Right lobe of liver (tissue), 6 donors: ENCODE results near the gene ATP5F1B. TPM values are rescaled to one million over a fixed set of nuclear protein-coding genes. Genes with fewer than 3 reads are reported as not detected.
A peak's percentile ranks its signal among the peaks of the same experiment; 100 is the strongest.
"Not testable (repeated sequence)": the region's sequence is repeated elsewhere in the genome, so short reads cannot be mapped to it uniquely, and the experiment has no call there.

Source experiments
- ATAC-seq, 4 donors: fragments of 200-7000 bp; cut with Tn5 transposase; one replicate each; pipeline ENCODE4 v1.9.1; 2020; ENCODE audit warnings: mild to moderate bottlenecking in 4 of 4, moderate library complexity in 4 of 4
- DNase-seq, 3 donors: peaks; one replicate each; pipeline ENCODE4 v3.0.0-alpha.2; 2020
- H3K27ac ChIP-seq, 3 donors: fragments of 200-600 bp; one replicate each; pipeline ENCODE4 v1.8.0; 2022
- H3K27me3 ChIP-seq, 2 donors: fragments of 200-600 bp; one replicate each; pipeline ENCODE4 v1.8.0; 2022
- H3K36me3 ChIP-seq, 4 donors: fragments of 200-600 bp; sonication (generic) in 1 of 4; one replicate each; pipeline versions ENCODE4 v1.5.1 to v1.8.0; 2017 to 2022; ENCODE audit warnings: control low read depth in 1 of 4
- H3K4me1 ChIP-seq, 4 donors: fragments of 200-600 bp; sonication (generic) in 1 of 4; one replicate each; pipeline versions ENCODE4 v1.5.1 to v1.8.0; 2017 to 2022; ENCODE audit warnings: control low read depth in 1 of 4
- H3K4me3 ChIP-seq, 3 donors: fragments of 200-600 bp; one replicate each; pipeline ENCODE4 v1.8.0; 2022
- H3K9me3 ChIP-seq, 4 donors: fragments of 200-600 bp; sonication (generic) in 1 of 4; one replicate each; pipeline versions ENCODE4 v1.5.1 to v1.8.0; 2017 to 2022; ENCODE audit warnings: control low read depth in 1 of 4
- CTCF ChIP-seq, 4 donors: fragments of 200-600 bp in 3 of 4; fragments of 450-650 bp in 1 of 4; IDR thresholded peaks; one replicate each; pipeline versions ENCODE4 v1.5.1 to v1.8.0; 2016 to 2022; ENCODE audit warnings: antibody characterized with exemption in 4 of 4, mild to moderate bottlenecking in 2 of 4
- POLR2A ChIP-seq: fragments of 450-650 bp; IDR thresholded peaks from one replicate; pipeline ENCODE4 v1.6.1; 2017; ENCODE audit warnings: antibody characterized with exemption, mild to moderate bottlenecking
- WGBS: methylation state at CpG from one replicate; pipeline ENCODE4 v1.1.6; 2018; ENCODE audit warnings: low coverage, low lambda C conversion rate; ENCODE audit not compliant: insufficient coverage; ENCODE audit errors: missing lambda C conversion rate; 5-methylcytosine and 5-hydroxymethylcytosine counted together
- intact Hi-C, 2 donors: fragments of 100-400 bp; cut with DNase I; formaldehyde crosslinking; loops; one replicate each; pipeline versions ENCODE4 v1.11.2 to v1.14.1; 2022
- total RNA-seq, 6 experiments: library from RNA; depleted of rRNA in 2 of 6; stranded (reverse); fragments of >200 nt in 2 of 6; fragmentation: NEBNext Ultra II Directional in 3 of 6; extraction: Animal tissue kit (Norgen Biotek cat#: 25700) in 3 of 6; gene quantifications; one replicate each; pipeline versions ENCODE4 v1.1.0 to v1.2.4, GENCODE V29; 2016 to 2023
- donor health status: DM: no; HTN: yes; CAD: no.
- donor health status: DM: no; HTN: no; CAD: no.
- donor health status: DM: no; HTN: no; CAD: no.
- donor health status: DM: no; HTN: yes; CAD: no.
- donor health status: DM: no; HTN: yes; CAD: no.

The ATP5F1B gene
- total RNA-seq, 6 experiments from 2014 or later = 346 to 535 (median 362) TPM

GRCh38 chr12:56657416-56658379 is 11.9 kb upstream of the ATP5F1B start:
- ATAC-seq = peak in 1 of 4 donors; percentile 83
- WGBS = 62% methylated on average over 4 of the region's 7 CpGs
- no peak overlapping the region for H3K4me3 ChIP-seq
- no peak for DNase-seq
- H3K36me3 ChIP-seq = no peaks in the 10 kb centered on the region
- H3K27me3 ChIP-seq = no peaks in the 10 kb centered on the region
- TF ChIP-seq POLR2A (no peak), CTCF (IDR thresholded peaks at IDR 0.05) (no peak)
- H3K4me1 ChIP-seq = no peaks in the 10 kb centered on the region
- no peak overlapping the region for H3K27ac ChIP-seq
- no peaks in the 10 kb centered on the region for H3K9me3 ChIP-seq
- intact Hi-C loops = no loop called here

- DNase-seq, ATAC-seq, intact Hi-C loops, H3K4me1 ChIP-seq, H3K27ac ChIP-seq, H3K36me3 ChIP-seq, H3K9me3 ChIP-seq, H3K27me3 ChIP-seq, H3K4me3 ChIP-seq: not testable (repeated sequence)
- WGBS = 76% methylated on average over 4 of the region's 5 CpGs
Measured at GRCh38 chr12:56653781-56654180, 8.0 kb upstream of the ATP5F1B start.

- H3K4me3 ChIP-seq, intact Hi-C loops, H3K9me3 ChIP-seq, H3K27me3 ChIP-seq, DNase-seq, ATAC-seq, H3K27ac ChIP-seq: not testable (repeated sequence)
- Histone ChIP-seq H3K36me3 (peaks cover 9 to 17% (median 14%) of the 10 kb centered on the region in 4 donors), H3K4me1 (peaks cover 0 to 22% (median 6%) of the 10 kb centered on the region in 4 donors)
- 68% methylated on average over 4 of the region's 9 CpGs for WGBS
Measured at GRCh38 chr12:56648023-56648422, 2.2 kb upstream of the ATP5F1B start.

GRCh38 chr12:56645201-56645716 is 525 bp downstream of the ATP5F1B start:
- TF ChIP-seq POLR2A (no peak), CTCF (IDR thresholded peaks at IDR 0.05) (no peak)
- peak overlapping the region; percentile 79 to 97 (median 96) for H3K4me3 ChIP-seq
- no peaks in the 10 kb centered on the region for H3K9me3 ChIP-seq
- H3K4me1 ChIP-seq = peaks cover 0 to 22% (median 6%) of the 10 kb centered on the region in 4 donors
- H3K36me3 ChIP-seq = peaks cover 21 to 44% (median 33%) of the 10 kb centered on the region in 4 donors
- intact Hi-C loops = no loop called here
- ATAC-seq (peak; percentile 14 to 33 (median 20)), DNase-seq (peak; percentile 40 to 61 (median 54))
- H3K27me3 ChIP-seq = no peaks in the 10 kb centered on the region
- WGBS = 0% methylated on average over 21 of the region's 29 CpGs
- peak overlapping the region; percentile 78 to 97 (median 79) for H3K27ac ChIP-seq

- WGBS = 19% methylated on average over 4 of the region's 4 CpGs
- peak overlapping the region in 1 of 3 donors; percentile 79 for H3K27ac ChIP-seq
- H3K4me3 ChIP-seq = peak overlapping the region; percentile 79 to 97 (median 96)
- H3K4me1 ChIP-seq = peaks cover 0 to 22% (median 6%) of the 10 kb centered on the region in 4 donors
- DNase-seq (no peak), ATAC-seq (no peak)
- TF ChIP-seq POLR2A = no peak
- intact Hi-C loops = no loop called here
- H3K27me3 ChIP-seq = no peaks in the 10 kb centered on the region
- H3K36me3 ChIP-seq = peaks cover 21 to 50% (median 36%) of the 10 kb centered on the region in 4 donors
- no peaks in the 10 kb centered on the region for H3K9me3 ChIP-seq
Measured at GRCh38 chr12:56644654-56645053, 1.1 kb downstream of the ATP5F1B start.

GRCh38 chr12:56641219-56641618 is 4.6 kb downstream of the ATP5F1B start:
- H3K27ac ChIP-seq = no peak overlapping the region
- H3K27me3 ChIP-seq = no peaks in the 10 kb centered on the region
- WGBS = 76% methylated on average over 6 of the region's 6 CpGs
- H3K4me1 ChIP-seq = peaks cover 0 to 30% (median 10%) of the 10 kb centered on the region in 4 donors
- DNase-seq (no peak), ATAC-seq (no peak)
- H3K4me3 ChIP-seq = no peak overlapping the region
- peaks cover 21 to 74% (median 51%) of the 10 kb centered on the region in 4 donors for H3K36me3 ChIP-seq
- H3K9me3 ChIP-seq = no peaks in the 10 kb centered on the region
- intact Hi-C loops = no loop called here
- TF ChIP-seq CTCF (IDR thresholded peaks at IDR 0.05) = no peak
- no peak for TF ChIP-seq POLR2A
